Inferior parietal cortex (tissue), 1 donor: Measurements from ENCODE around the gene DUSP19.

Experiments used
- DNase-seq: peaks from one replicate; pipeline ENCODE4 v3.0.0-alpha.2; 2016; ENCODE audit errors: extremely low spot score

The DUSP19 gene

GRCh38 chr2:183125659-183126341 is 47.3 kb downstream of the DUSP19 start:
- DNase-seq, result no peak

GRCh38 chr2:183126635-183127034 is 48.1 kb downstream of the DUSP19 start:
- no peak for DNase-seq

GRCh38 chr2:183134016-183134415 is 55.5 kb downstream of the DUSP19 start:
- no peak for DNase-seq

- DNase-seq, result no peak
Observed at GRCh38 chr2:183148955-183149354, 70.4 kb downstream of the DUSP19 start.

GRCh38 chr2:183149489-183149888 is 70.9 kb downstream of the DUSP19 start:
- DNase-seq, result no peak
